ENCODE results near the gene FBXO40.

DNA sequence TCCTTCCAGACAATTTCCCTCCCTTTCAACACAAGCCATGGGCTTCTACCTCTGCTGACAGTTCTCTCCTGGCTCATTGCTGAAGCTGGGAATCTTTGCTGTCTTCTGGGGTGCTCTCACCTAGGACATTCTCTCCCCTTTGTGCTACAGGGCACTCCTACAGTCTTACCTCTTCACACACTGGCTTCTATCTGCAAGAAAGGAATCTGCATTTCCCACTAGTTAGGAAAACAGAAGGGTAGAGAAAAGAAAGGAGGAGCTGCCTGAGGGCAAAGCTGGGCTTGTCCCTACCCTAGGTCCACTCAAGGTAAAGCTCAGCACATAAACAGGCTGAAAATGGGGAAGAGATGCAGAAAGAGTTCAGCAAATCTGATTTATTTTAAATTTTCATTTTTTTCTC is 31.0 kb upstream of the FBXO40 start:
- TF ChIP-seq CTCF (IDR thresholded peaks at IDR 0.05): no peak
- TF ChIP-seq POLR2A (IDR thresholded peaks at IDR 0.05): no peak

Measured in right lobe of liver (tissue), 4 donors.